Osteoblast (primary cell): ENCODE results near the gene NEXMIF. TPM values are rescaled to one million over a fixed set of nuclear protein-coding genes. Genes with fewer than 3 reads are reported as not detected.

Source experiments
- DNase-seq: peaks from one replicate; pipeline ENCODE4 v3.0.0; 2011; ENCODE audit warnings: low spot score, mixed read lengths; ENCODE audit not compliant: insufficient read length; ENCODE audit errors: missing footprints
- H2AFZ ChIP-seq: 2 replicates; pipeline ENCODE4 v1.6.0; 2011; ENCODE audit warnings: mild to moderate bottlenecking, low read length
- H3K27ac ChIP-seq: 2 replicates; pipeline ENCODE4 v1.5.1; 2011; ENCODE audit warnings: mild to moderate bottlenecking, low read depth, low read length, moderate library complexity
- H3K27me3 ChIP-seq: 2 replicates; pipeline ENCODE4 v1.6.0; 2012; ENCODE audit warnings: mild to moderate bottlenecking, control low read depth, inconsistent platforms, low read length, moderate library complexity; ENCODE audit not compliant: insufficient read depth
- H3K36me3 ChIP-seq: 2 replicates; pipeline ENCODE4 v1.5.1; 2011; ENCODE audit warnings: mild to moderate bottlenecking, low read length, control low read depth, moderate library complexity; ENCODE audit not compliant: insufficient read depth
- H3K4me1 ChIP-seq: 2 replicates; pipeline ENCODE4 v1.5.1; 2011; ENCODE audit warnings: mild to moderate bottlenecking, low read length, control low read depth, moderate library complexity; ENCODE audit not compliant: insufficient read depth
- H3K4me2 ChIP-seq: 2 replicates; pipeline ENCODE4 v1.6.0; 2011; ENCODE audit warnings: mild to moderate bottlenecking, low read length; ENCODE audit not compliant: insufficient read depth
- H3K4me3 ChIP-seq: fragments of 200-600 bp; sonication (generic); 3 replicates; pipeline ENCODE4 v1.5.1; 2012; ENCODE audit warnings: mild to moderate bottlenecking, low read length, inconsistent platforms; ENCODE audit not compliant: insufficient read depth
- H3K79me2 ChIP-seq: 2 replicates; pipeline ENCODE4 v1.6.0; 2012; ENCODE audit warnings: mild to moderate bottlenecking, low read length, control low read depth, inconsistent platforms; ENCODE audit not compliant: insufficient read depth
- H3K9me3 ChIP-seq: 2 replicates; pipeline ENCODE4 v1.5.1; 2011; ENCODE audit warnings: low read depth, low read length, control low read depth
- H4K20me1 ChIP-seq: 2 replicates; pipeline ENCODE4 v1.6.0; 2012; ENCODE audit warnings: mild to moderate bottlenecking, low read length, control low read depth; ENCODE audit not compliant: insufficient read depth
- total RNA-seq: library from RNA; depleted of rRNA; stranded (reverse); fragments of >200 nt; gene quantifications from 2 replicates; pipeline ENCODE4 v1.2.3, GENCODE V29; 2012
- TF ChIP-seq, protein P1 (sequence below): IDR thresholded peaks from 2 replicates; pipeline ENCODE4 v1.5.1; 2011; ENCODE audit warnings: mild to moderate bottlenecking, low read depth, low read length, moderate library complexity; ENCODE audit errors: extremely low read depth

Gene NEXMIF
- total RNA-seq, 1 donor = not detected

GRCh38 chrX:74781507-74782034 lies 143.7 kb downstream of the NEXMIF start:
- Histone ChIP-seq H3K9me3 (no peaks in the 10 kb centered on the region), H3K4me1 (no peaks in the 10 kb centered on the region), H3K27me3 (no peaks in the 10 kb centered on the region), H3K4me2 (no peak overlapping the region), H4K20me1 (no peaks in the 10 kb centered on the region), H3K79me2 (no peaks in the 10 kb centered on the region), H3K4me3 (no peak overlapping the region), H3K36me3 (no peaks in the 10 kb centered on the region), H3K27ac (no peak overlapping the region), H2AFZ (no peak overlapping the region)
- TF ChIP-seq, protein P1, sequence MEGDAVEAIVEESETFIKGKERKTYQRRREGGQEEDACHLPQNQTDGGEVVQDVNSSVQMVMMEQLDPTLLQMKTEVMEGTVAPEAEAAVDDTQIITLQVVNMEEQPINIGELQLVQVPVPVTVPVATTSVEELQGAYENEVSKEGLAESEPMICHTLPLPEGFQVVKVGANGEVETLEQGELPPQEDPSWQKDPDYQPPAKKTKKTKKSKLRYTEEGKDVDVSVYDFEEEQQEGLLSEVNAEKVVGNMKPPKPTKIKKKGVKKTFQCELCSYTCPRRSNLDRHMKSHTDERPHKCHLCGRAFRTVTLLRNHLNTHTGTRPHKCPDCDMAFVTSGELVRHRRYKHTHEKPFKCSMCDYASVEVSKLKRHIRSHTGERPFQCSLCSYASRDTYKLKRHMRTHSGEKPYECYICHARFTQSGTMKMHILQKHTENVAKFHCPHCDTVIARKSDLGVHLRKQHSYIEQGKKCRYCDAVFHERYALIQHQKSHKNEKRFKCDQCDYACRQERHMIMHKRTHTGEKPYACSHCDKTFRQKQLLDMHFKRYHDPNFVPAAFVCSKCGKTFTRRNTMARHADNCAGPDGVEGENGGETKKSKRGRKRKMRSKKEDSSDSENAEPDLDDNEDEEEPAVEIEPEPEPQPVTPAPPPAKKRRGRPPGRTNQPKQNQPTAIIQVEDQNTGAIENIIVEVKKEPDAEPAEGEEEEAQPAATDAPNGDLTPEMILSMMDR = no peak
- peak; percentile 10 for DNase-seq

DNA sequence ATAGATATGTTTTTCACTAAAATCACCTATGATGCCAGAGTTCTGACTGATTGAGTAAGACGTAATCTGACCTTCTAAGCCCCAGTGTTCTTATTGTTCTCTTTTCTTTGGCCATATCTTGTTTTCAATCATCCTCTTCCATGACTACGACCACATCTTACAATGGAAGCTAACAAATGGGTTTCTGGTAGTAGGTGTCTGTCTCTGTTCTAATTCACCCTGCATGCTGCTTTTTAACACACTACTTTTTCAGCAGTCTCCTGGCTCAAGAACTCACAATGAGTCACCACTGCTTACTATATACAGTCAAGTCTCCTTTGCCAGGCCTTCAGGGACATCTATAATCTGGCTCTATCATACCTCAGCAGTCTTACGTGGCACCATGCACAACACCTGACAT lies 146.1 kb downstream of the NEXMIF start:
- Histone ChIP-seq H3K36me3 (no peaks in the 10 kb centered on the region), H3K79me2 (no peaks in the 10 kb centered on the region), H2AFZ (no peak overlapping the region), H3K4me3 (no peak overlapping the region), H3K4me1 (no peaks in the 10 kb centered on the region), H3K27ac (no peak overlapping the region), H4K20me1 (no peaks in the 10 kb centered on the region), H3K9me3 (no peaks in the 10 kb centered on the region), H3K27me3 (no peaks in the 10 kb centered on the region), H3K4me2 (no peak overlapping the region)
- TF ChIP-seq, protein P1 = no peak
- peak; percentile 31 for DNase-seq

DNA sequence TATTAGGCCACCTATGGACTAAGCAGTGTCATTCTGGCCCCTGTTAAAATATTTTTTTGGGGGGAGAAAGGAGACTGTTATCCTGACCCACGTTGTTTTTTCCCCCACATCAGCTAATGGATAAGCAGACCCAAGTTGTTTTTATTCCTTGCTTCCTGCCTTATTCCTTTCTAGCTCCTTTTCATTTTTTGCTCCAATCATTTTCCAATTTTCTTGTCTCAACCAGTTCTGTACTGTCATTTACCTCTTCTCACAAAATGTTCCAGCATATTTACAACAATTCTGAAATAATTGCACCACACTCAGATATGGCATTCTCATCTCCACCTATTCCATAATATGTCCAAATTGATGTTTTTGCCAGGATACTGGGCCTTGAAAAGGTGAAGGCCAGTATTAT lies 150.3 kb downstream of the NEXMIF start:
- H3K27ac ChIP-seq = no peak overlapping the region
- TF ChIP-seq, protein P1 = no peak
- no peaks in the 10 kb centered on the region for H3K27me3 ChIP-seq
- H3K79me2 ChIP-seq = no peaks in the 10 kb centered on the region
- H3K36me3 ChIP-seq = no peaks in the 10 kb centered on the region
- H3K4me1 ChIP-seq = no peaks in the 10 kb centered on the region
- H3K9me3 ChIP-seq = no peaks in the 10 kb centered on the region
- no peak overlapping the region for H2AFZ ChIP-seq
- no peaks in the 10 kb centered on the region for H4K20me1 ChIP-seq
- DNase-seq = no peak
- H3K4me2 ChIP-seq = no peak overlapping the region
- H3K4me3 ChIP-seq = no peak overlapping the region

DNA sequence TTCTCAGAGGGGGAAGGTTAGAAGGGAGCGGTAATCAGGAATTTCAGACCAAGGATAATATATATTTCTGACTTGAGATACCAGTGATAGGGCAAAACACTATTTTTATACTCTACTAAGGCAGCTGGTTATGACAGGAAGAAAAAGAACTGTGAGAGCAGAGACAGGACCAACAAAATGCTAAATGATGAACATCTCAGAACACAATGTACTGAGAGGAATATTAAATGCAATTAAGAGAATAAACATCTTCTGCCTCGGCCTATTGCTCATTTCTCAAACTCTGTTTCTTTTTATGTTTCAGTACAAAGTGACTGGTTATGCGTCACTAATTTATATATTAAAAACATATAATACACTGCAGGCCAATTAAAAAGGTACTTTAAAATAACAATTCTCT lies 188.8 kb downstream of the NEXMIF start:
- H3K36me3 ChIP-seq = no peaks in the 10 kb centered on the region
- no peak overlapping the region for H3K4me3 ChIP-seq

More for the DNA sequence above, 188.8 kb downstream of the NEXMIF start:
- Histone ChIP-seq H4K20me1 (no peaks in the 10 kb centered on the region), H3K79me2 (no peaks in the 10 kb centered on the region), H3K27ac (no peak overlapping the region), H3K27me3 (no peaks in the 10 kb centered on the region), H3K9me3 (no peaks in the 10 kb centered on the region), H2AFZ (no peak overlapping the region), H3K4me2 (no peak overlapping the region), H3K4me1 (no peaks in the 10 kb centered on the region)
- DNase-seq = no peak
- TF ChIP-seq, protein P1 = no peak
